ENCODE data around the gene RUNDC1. TPM values are rescaled to one million over a fixed set of nuclear protein-coding genes. Genes with fewer than 3 reads are reported as not detected.

Gene RUNDC1
- total and polyA plus RNA-seq, 2 experiments from 2014 or later: 6.1 to 11.9 TPM

- TF ChIP-seq ZNF462 (CRISPR knock-in tag; IDR thresholded peaks at IDR 0.05) (no peak), ZNF114 (CRISPR knock-in tag; IDR thresholded peaks at IDR 0.05) (no peak), JUNB (IDR thresholded peaks at IDR 0.05; ENCODE audit: unreplicated experiment) (no peak), STAT1 (IDR thresholded peaks at IDR 0.05; ENCODE audit: unreplicated experiment) (no peak), REST (IDR thresholded peaks at IDR 0.05; ENCODE audit: unreplicated experiment) (no peak), POLR2AphosphoS5 (IDR thresholded peaks at IDR 0.05; ENCODE audit: low read depth) (no peak), ZNF331 (CRISPR knock-in tag; IDR thresholded peaks at IDR 0.05; ENCODE audit: low read depth) (no peak), EZH2 (IDR thresholded peaks at IDR 0.05; ENCODE audit: low read depth, unreplicated experiment) (no peak)
Observed at GRCh38 chr17:43016216-43016615, 35.9 kb downstream of the RUNDC1 start (continued).

Measured in GM23338 (cell line).